Pancreas (tissue), 10 donors: ENCODE data around the gene VAV2. TPM values are rescaled to one million over a fixed set of nuclear protein-coding genes. Genes with fewer than 3 reads are reported as not detected.
A peak's percentile ranks its signal among the peaks of the same experiment; 100 is the strongest.

ENCODE experiments used
- ATAC-seq, 4 donors: fragments of 200-7000 bp; cut with Tn5 transposase; one replicate each; pipeline versions ENCODE4 v1.8.0 to v1.9.1; 2020; ENCODE audit warnings: mild to moderate bottlenecking in 4 of 4, moderate library complexity in 4 of 4
- DNase-seq, 6 donors: peaks; one replicate each; pipeline ENCODE4 v3.0.0-alpha.2; 2020
- FAIRE-seq: peaks from 2 replicates; lab custom pipeline; 2012; peaks lifted over from hg19 to GRCh38; lab: Jason Lieb, UNC
- H3K27ac ChIP-seq, 4 donors: fragments of 200-600 bp; sonication (generic); 1 replicate in 3 of 4; 2 replicates in 1 of 4; pipeline versions ENCODE4 v1.5.0 to v1.8.0; 2020
- H3K27me3 ChIP-seq, 4 donors: fragments of 200-600 bp; one replicate each; pipeline ENCODE4 v1.8.0; 2021
- H3K36me3 ChIP-seq, 3 donors: fragments of 200-600 bp; sonication (generic) in 1 of 3; one replicate each; pipeline versions ENCODE4 v1.5.0 to v1.8.0; 2020 to 2021
- H3K4me1 ChIP-seq, 3 donors: fragments of 200-600 bp; one replicate each; pipeline ENCODE4 v1.8.0; 2021
- H3K4me3 ChIP-seq, 4 donors: fragments of 200-600 bp; sonication (generic) in 2 of 4; one replicate each; pipeline versions ENCODE4 v1.5.0 to v1.8.0; 2020 to 2021
- H3K9me3 ChIP-seq, 4 donors: fragments of 200-600 bp; one replicate each; pipeline ENCODE4 v1.8.0; 2021
- WGBS, 2 donors: extraction: QIAGEN DNeasy Blood & Tissue Kit; methylation state at CpG; one replicate each; pipeline ENCODE4 v1.1.7; 2013; 5-methylcytosine and 5-hydroxymethylcytosine counted together
- intact Hi-C, 3 donors: fragments of 100-400 bp; cut with DNase I; formaldehyde crosslinking; loops; one replicate each; pipeline versions ENCODE4 v1.11.1 to v1.14.2; 2022
- polyA plus RNA-seq, 2 donors: library from polyadenylated mRNA; stranded (reverse); fragments of 200-250 nt; gene quantifications; one replicate each; pipeline ENCODE4 v1.2.3, GENCODE V29; 2013
- total RNA-seq, 6 donors: library from RNA; stranded (reverse); fragmentation: NEBNext Ultra II Directional in 4 of 6; extraction: Animal tissue kit (Norgen Biotek cat#: 25700) in 4 of 6; gene quantifications; one replicate each; pipeline versions ENCODE4 v1.2.1 to v1.2.4, GENCODE V29; 2021 to 2023
- TF ChIP-seq, protein P1 (sequence below), 4 donors: fragments of 200-600 bp; sonication (generic) in 3 of 4; IDR thresholded peaks; one replicate each; pipeline versions ENCODE4 v1.5.0 to v1.8.0; 2021; ENCODE audit warnings: antibody characterized with exemption in 4 of 4
- donor health status: healthy with polysubstance abuse.
- donor health status: DM: no; HTN: no; CAD: no; lungs with moderate emphysema.
- donor health status: DM: no; HTN: no; CAD: no.
- donor health status: control.
- donor health status: control.
- donor health status: Bipolar disorder and iron deficiency.
- donor health status: DM: yes; HTN: yes; CAD: no.
- donor health status: DM: no; HTN: no; CAD: no.
- donor health status: DM: no; HTN: no; CAD: no.
- donor health status: DM: yes; HTN: yes; CAD: no.

The VAV2 gene
- total and polyA plus RNA-seq, 8 donors: 20.5 to 41.0 (median 33.6) TPM

DNA sequence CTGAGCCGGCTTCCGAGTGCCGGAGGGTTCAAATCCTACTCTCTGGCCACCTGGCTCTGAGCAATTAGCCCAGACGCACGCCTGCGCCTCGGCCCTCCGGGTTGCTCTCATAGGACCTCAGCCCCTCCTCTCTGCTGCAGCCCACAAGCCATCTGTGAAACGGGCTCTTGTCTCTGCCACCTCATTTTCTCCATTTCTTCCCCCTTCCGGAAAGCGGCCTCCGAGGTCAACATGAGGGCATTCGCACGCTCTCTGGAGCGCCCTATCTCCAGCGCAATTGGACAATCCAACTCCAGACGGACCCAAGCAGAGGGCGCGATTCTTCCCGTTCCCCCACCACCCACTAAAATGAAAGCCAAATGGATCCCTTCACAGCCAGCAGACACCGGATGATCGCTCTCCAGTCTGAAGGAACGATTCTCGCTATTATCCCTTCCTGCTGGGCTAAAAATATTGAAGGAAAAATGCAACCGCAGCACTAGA lies 41.5 kb downstream of the VAV2 start:
- no peaks in the 10 kb centered on the region for H3K9me3 ChIP-seq
- DNase-seq (peak in 4 of 6 donors; percentile 15 to 46 (median 27)), ATAC-seq (peak in 1 of 4 donors; percentile 5), FAIRE-seq (no peak)
- WGBS, 2 donors: 79 to 82% methylated on average over 25 of the region's 25 CpGs
- intact Hi-C loops: no loop called here
- peaks cover 0 to 6% (median under 1%) of the 10 kb centered on the region in 3 donors for H3K4me1 ChIP-seq
- no peaks in the 10 kb centered on the region for H3K27me3 ChIP-seq
- H3K27ac ChIP-seq: no peak overlapping the region
- TF ChIP-seq, protein P1, sequence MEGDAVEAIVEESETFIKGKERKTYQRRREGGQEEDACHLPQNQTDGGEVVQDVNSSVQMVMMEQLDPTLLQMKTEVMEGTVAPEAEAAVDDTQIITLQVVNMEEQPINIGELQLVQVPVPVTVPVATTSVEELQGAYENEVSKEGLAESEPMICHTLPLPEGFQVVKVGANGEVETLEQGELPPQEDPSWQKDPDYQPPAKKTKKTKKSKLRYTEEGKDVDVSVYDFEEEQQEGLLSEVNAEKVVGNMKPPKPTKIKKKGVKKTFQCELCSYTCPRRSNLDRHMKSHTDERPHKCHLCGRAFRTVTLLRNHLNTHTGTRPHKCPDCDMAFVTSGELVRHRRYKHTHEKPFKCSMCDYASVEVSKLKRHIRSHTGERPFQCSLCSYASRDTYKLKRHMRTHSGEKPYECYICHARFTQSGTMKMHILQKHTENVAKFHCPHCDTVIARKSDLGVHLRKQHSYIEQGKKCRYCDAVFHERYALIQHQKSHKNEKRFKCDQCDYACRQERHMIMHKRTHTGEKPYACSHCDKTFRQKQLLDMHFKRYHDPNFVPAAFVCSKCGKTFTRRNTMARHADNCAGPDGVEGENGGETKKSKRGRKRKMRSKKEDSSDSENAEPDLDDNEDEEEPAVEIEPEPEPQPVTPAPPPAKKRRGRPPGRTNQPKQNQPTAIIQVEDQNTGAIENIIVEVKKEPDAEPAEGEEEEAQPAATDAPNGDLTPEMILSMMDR (IDR thresholded peaks at IDR 0.05): no peak
- no peak overlapping the region for H3K4me3 ChIP-seq
- H3K36me3 ChIP-seq: no peaks in the 10 kb centered on the region

DNA sequence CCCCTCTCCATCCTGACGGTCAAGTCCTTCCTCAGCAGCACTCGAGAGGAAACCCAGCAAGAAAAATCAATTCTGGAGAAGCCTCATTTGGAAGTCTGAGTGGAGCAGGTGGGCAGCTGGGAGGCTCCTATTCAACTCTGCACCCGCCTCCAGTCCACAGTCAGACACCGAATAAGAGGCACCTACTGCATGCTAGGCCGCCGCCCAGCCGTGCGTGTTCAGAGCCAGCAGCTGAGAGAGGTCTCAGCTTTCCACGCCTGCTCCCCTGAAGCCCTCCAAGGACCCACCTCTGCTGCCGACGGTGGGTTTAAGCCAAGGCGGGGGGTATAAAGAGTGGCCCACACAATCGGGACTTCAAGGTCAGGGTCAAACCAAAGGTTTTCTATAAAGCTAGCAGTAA lies 41.9 kb downstream of the VAV2 start:
- intact Hi-C loops: no loop called here
- Histone ChIP-seq H3K4me3 (no peak overlapping the region), H3K4me1 (peaks cover 0 to 10% (median 0%) of the 10 kb centered on the region in 3 donors), H3K36me3 (no peaks in the 10 kb centered on the region), H3K27me3 (no peaks in the 10 kb centered on the region), H3K9me3 (no peaks in the 10 kb centered on the region), H3K27ac (no peak overlapping the region)
- FAIRE-seq: no peak
- DNase-seq: peak in 3 of 6 donors; percentile 28 to 43 (median 37)
- TF ChIP-seq, protein P1 (IDR thresholded peaks at IDR 0.05): no peak
- WGBS, 2 donors: 69 to 72% methylated on average over 13 of the region's 13 CpGs
- ATAC-seq: peak in 1 of 4 donors; percentile 9

DNA sequence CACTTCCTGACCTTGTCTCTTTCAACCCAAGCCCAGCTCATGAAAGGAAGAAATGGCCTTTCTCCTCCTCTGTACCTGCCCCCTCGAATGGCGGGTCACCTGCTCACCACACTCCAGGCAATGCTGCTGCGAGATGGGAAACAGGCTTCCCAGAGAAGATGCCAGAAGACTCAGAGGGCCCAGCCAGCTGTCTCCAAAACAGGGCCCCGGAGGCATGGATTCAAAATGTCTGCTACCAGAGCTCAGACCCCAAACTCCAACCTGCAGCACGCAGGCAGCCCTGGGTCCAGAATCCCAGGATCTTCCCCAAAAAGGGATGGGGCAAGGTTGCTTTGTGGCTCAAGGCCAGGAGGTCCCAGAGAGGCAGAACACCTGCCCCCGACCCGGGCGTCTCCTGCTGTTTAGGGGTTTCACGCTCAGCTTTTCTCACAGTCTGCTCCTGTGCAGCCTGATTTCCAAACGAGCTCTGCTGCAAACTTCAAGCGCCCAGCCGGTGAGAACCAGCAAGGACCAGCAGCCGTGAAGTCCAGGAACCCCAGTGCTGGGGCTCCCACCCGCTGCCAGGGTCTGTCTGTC lies 42.5 kb downstream of the VAV2 start:
- Histone ChIP-seq H3K9me3 (no peaks in the 10 kb centered on the region), H3K27me3 (no peaks in the 10 kb centered on the region), H3K4me3 (no peak overlapping the region), H3K36me3 (no peaks in the 10 kb centered on the region), H3K4me1 (peaks cover 0 to 13% (median 0%) of the 10 kb centered on the region in 3 donors), H3K27ac (no peak overlapping the region)
- TF ChIP-seq, protein P1 (IDR thresholded peaks at IDR 0.05): no peak
- FAIRE-seq (no peak), DNase-seq (peak in 3 of 6 donors; percentile 23 to 55 (median 49)), ATAC-seq (no peak)
- 86 to 89% methylated on average over 14 of the region's 14 CpGs for WGBS, 2 donors
- intact Hi-C loops: no loop called here

DNA sequence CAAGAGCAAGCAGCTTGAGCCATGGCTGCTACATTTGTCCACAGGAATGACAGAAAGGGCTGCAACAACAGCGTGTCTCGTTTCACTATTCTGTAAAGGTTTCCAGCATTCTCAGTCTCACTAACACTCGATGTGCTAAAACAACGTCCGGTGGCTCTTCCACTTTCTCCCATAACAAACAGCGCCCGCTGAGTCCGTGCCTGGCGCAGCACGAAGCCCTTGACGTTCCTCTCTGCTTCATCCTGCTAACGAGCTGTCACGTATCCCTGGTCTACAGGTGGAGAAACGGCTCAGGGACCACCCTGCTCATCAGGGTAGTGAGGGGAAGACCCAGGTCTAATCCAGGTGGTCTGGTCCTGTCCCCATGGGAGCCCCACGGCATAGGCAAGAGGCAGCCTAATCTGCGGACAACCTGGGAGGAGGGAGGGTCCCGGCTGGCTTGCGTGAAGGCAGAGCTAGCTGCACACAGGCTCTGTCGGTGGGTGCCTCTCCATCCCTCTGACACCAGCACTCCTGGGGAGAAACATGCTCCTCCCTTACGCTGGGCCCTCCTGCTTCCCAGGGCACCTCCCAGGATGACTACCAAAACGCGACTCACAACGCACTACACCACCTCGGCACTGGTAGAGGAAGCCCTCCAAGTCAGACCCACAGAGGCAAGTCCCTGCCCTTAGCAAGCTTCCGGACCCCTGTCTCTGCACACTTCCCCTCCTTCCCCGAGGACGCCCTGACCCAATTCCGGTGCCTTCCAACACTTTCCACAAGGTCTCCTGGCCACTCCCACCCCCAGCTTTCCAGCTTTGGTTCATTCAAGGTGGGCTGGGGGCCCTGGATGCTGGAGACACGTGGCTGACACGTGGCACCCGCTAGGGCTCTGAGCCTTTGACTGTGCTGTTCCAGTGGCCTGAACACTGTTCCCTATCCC lies 43.3 kb downstream of the VAV2 start:
- Histone ChIP-seq H3K4me3 (no peak overlapping the region), H3K36me3 (no peaks in the 10 kb centered on the region), H3K9me3 (no peaks in the 10 kb centered on the region), H3K4me1 (peaks cover 0 to 13% (median 0%) of the 10 kb centered on the region in 3 donors), H3K27ac (no peak overlapping the region), H3K27me3 (no peaks in the 10 kb centered on the region)
- DNase-seq: peak in 3 of 6 donors; percentile 21 to 54 (median 51)
- ATAC-seq: no peak
- no peak for FAIRE-seq
- TF ChIP-seq, protein P1 (IDR thresholded peaks at IDR 0.05): no peak
- intact Hi-C loops: no loop called here
- WGBS, 2 donors: 87 to 89% methylated on average over 31 of the region's 31 CpGs
